ENCODE measurements around the gene SLC35D3.

SLC35D3 gene

DNA sequence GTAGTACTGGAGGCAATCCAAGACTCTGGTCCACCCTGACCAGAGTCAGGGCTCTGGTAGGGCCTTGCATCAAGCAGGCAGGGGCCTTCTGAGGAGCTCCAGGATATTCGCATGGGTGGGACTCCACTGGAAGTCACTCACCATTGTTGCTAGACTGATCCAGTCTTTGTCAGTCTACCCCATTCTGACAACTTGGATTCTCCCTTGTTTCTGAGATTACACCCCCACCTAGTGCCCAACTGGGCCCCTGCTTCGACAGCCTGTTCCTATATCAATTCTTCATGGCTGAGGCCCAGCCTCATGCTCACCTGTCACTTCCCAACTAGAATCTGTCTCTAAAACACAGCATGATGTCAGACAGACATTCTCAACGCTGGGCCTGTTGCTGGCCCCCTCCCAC is 5.2 kb downstream of the SLC35D3 start:
- Histone ChIP-seq H3K36me3 (ENCODE audit: control insufficient read depth, low read length) (no peaks in the 10 kb centered on the region), H3K27me3 (ENCODE audit: control insufficient read depth, low read length) (peaks cover 5% of the 10 kb centered on the region), H3K4me3 (ENCODE audit: low read length) (no peak overlapping the region), H3K9me3 (ENCODE audit: control insufficient read depth, insufficient read depth, low read length) (no peaks in the 10 kb centered on the region), H3F3A (ENCODE audit: control insufficient read depth, insufficient read depth) (no peaks in the 10 kb centered on the region), H3K79me2 (ENCODE audit: control insufficient read depth, low read length) (no peaks in the 10 kb centered on the region), H3K4me1 (ENCODE audit: control insufficient read depth, low read length) (no peaks in the 10 kb centered on the region), H3K9me2 (replicated peaks; ENCODE audit: control insufficient read depth, low read length) (no peaks in the 10 kb centered on the region), H4K20me1 (ENCODE audit: control insufficient read depth, insufficient read depth, low read depth, low read length) (no peaks in the 10 kb centered on the region), H3K4me2 (ENCODE audit: low read length) (no peak overlapping the region), H3K27ac (ENCODE audit: low read depth, low read length) (no peak overlapping the region)
- TF ChIP-seq, protein P1, sequence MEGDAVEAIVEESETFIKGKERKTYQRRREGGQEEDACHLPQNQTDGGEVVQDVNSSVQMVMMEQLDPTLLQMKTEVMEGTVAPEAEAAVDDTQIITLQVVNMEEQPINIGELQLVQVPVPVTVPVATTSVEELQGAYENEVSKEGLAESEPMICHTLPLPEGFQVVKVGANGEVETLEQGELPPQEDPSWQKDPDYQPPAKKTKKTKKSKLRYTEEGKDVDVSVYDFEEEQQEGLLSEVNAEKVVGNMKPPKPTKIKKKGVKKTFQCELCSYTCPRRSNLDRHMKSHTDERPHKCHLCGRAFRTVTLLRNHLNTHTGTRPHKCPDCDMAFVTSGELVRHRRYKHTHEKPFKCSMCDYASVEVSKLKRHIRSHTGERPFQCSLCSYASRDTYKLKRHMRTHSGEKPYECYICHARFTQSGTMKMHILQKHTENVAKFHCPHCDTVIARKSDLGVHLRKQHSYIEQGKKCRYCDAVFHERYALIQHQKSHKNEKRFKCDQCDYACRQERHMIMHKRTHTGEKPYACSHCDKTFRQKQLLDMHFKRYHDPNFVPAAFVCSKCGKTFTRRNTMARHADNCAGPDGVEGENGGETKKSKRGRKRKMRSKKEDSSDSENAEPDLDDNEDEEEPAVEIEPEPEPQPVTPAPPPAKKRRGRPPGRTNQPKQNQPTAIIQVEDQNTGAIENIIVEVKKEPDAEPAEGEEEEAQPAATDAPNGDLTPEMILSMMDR (IDR thresholded peaks at IDR 0.05; ENCODE audit: low read depth, low read length, poor library complexity, severe bottlenecking), result peak; percentile 27
- no peak for TF ChIP-seq EZH2phosphoT487 (IDR thresholded peaks at IDR 0.05; ENCODE audit: borderline replicate concordance, low read length)

DNA sequence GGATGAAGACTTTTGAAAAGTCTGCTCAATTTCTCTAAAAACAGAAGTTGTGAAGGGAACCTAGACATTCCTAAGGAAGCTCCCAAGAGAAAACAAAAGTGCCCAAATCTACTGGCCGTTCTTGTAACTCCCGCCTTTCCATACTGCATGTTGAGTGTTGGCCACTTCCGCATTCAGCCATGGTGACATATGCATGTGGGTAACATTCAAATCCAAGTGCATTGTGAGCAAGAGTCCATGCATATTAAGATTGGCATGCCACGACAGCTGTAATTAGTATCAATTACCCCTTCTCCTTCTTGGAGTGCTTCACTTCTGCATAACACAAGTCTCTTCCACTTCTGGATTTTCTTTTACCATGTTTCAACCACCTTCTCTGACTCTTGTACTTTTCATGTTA is 8.4 kb downstream of the SLC35D3 start:
- Histone ChIP-seq H3F3A (ENCODE audit: control insufficient read depth, insufficient read depth) (no peaks in the 10 kb centered on the region), H3K36me3 (ENCODE audit: control insufficient read depth, low read length) (no peaks in the 10 kb centered on the region), H3K4me1 (ENCODE audit: control insufficient read depth, low read length) (no peaks in the 10 kb centered on the region), H3K79me2 (ENCODE audit: control insufficient read depth, low read length) (no peaks in the 10 kb centered on the region), H3K4me2 (ENCODE audit: low read length) (no peak overlapping the region), H3K9me3 (ENCODE audit: control insufficient read depth, insufficient read depth, low read length) (no peaks in the 10 kb centered on the region), H4K20me1 (ENCODE audit: control insufficient read depth, insufficient read depth, low read depth, low read length) (no peaks in the 10 kb centered on the region), H3K4me3 (ENCODE audit: low read length) (no peak overlapping the region), H3K9me2 (replicated peaks; ENCODE audit: control insufficient read depth, low read length) (no peaks in the 10 kb centered on the region), H3K27me3 (ENCODE audit: control insufficient read depth, low read length) (no peaks in the 10 kb centered on the region), H3K27ac (ENCODE audit: low read depth, low read length) (no peak overlapping the region)
- TF ChIP-seq, protein P1 (IDR thresholded peaks at IDR 0.05; ENCODE audit: low read depth, low read length, poor library complexity, severe bottlenecking), result no peak
- TF ChIP-seq EZH2phosphoT487 (IDR thresholded peaks at IDR 0.05; ENCODE audit: borderline replicate concordance, low read length), result no peak

DNA sequence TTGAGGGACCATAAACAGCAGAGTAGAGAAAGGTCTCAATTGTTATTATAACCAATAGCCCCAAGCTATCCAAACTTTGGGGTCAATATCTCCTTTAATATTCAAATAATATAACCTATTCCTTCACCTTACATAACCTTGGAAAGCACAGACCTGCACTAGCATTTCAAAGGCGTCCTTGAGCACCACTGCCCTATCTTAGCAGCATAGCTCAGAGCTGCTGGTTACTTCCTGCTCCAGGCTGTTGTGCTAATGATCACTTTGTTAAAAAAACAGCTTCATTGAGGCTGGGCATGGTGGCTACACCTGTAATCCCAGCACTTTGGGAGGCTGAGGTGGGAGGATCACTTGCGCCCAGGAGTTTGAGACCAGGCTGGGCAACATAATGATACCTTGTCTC is 10.5 kb downstream of the SLC35D3 start:
- Histone ChIP-seq H3K9me3 (ENCODE audit: control insufficient read depth, insufficient read depth, low read length) (no peaks in the 10 kb centered on the region), H3K36me3 (ENCODE audit: control insufficient read depth, low read length) (no peaks in the 10 kb centered on the region), H3F3A (ENCODE audit: control insufficient read depth, insufficient read depth) (no peaks in the 10 kb centered on the region), H3K4me2 (ENCODE audit: low read length) (no peak overlapping the region), H3K27me3 (ENCODE audit: control insufficient read depth, low read length) (no peaks in the 10 kb centered on the region), H4K20me1 (ENCODE audit: control insufficient read depth, insufficient read depth, low read depth, low read length) (no peaks in the 10 kb centered on the region), H3K27ac (ENCODE audit: low read depth, low read length) (no peak overlapping the region), H3K9me2 (replicated peaks; ENCODE audit: control insufficient read depth, low read length) (no peaks in the 10 kb centered on the region), H3K4me1 (ENCODE audit: control insufficient read depth, low read length) (no peaks in the 10 kb centered on the region), H3K4me3 (ENCODE audit: low read length) (no peak overlapping the region), H3K79me2 (ENCODE audit: control insufficient read depth, low read length) (no peaks in the 10 kb centered on the region)
- no peak for TF ChIP-seq EZH2phosphoT487 (IDR thresholded peaks at IDR 0.05; ENCODE audit: borderline replicate concordance, low read length)
- TF ChIP-seq, protein P1 (IDR thresholded peaks at IDR 0.05; ENCODE audit: low read depth, low read length, poor library complexity, severe bottlenecking), result no peak

DNA sequence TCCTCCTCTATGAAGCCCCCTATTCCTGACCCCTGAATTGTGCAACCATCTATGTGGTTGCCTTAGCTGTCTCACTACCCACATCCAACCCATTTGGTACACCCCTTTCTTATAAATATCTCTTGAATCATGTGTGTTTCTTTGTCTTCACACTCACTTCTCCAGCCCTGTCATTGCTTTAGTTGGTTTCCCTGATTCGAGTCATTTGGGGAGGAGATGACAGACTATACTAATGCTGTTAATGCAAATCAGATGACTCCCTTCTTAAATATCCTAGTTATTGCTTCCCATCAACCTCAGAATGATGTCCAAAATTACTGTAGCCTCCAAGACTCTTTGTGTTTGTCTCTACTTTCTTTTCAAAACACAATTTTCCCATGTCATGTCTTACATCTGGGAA is 23.0 kb downstream of the SLC35D3 start:
- H3K9me3 ChIP-seq (ENCODE audit: control insufficient read depth, insufficient read depth, low read length), result no peaks in the 10 kb centered on the region
- H3K4me1 ChIP-seq (ENCODE audit: control insufficient read depth, low read length), result no peaks in the 10 kb centered on the region
- no peaks in the 10 kb centered on the region for H3K9me2 ChIP-seq (replicated peaks; ENCODE audit: control insufficient read depth, low read length)
- no peaks in the 10 kb centered on the region for H3K36me3 ChIP-seq (ENCODE audit: control insufficient read depth, low read length)
- no peaks in the 10 kb centered on the region; the same call in 1 of the 2 replicates for H3K27me3 ChIP-seq (ENCODE audit: control insufficient read depth, low read length)
- H4K20me1 ChIP-seq (ENCODE audit: control insufficient read depth, insufficient read depth, low read depth, low read length), result no peaks in the 10 kb centered on the region
- H3K4me2 ChIP-seq (ENCODE audit: low read length), result no peak overlapping the region
- TF ChIP-seq, protein P1 (IDR thresholded peaks at IDR 0.05; ENCODE audit: low read depth, low read length, poor library complexity, severe bottlenecking), result no peak
- no peak for TF ChIP-seq EZH2phosphoT487 (IDR thresholded peaks at IDR 0.05; ENCODE audit: borderline replicate concordance, low read length)
- H3K4me3 ChIP-seq (ENCODE audit: low read length), result no peak overlapping the region
- no peaks in the 10 kb centered on the region for H3F3A ChIP-seq (ENCODE audit: control insufficient read depth, insufficient read depth)
- H3K27ac ChIP-seq (ENCODE audit: low read depth, low read length), result no peak overlapping the region
- H3K79me2 ChIP-seq (ENCODE audit: control insufficient read depth, low read length), result no peaks in the 10 kb centered on the region
